ENCODE data around the gene IQSEC1.
"Not testable (repeated sequence)": the region's sequence is repeated elsewhere in the genome, so short reads cannot be mapped to it uniquely, and the experiment has no call there.

- TF ChIP-seq POLR2AphosphoS5, POLR2A, CTCF (IDR thresholded peaks at IDR 0.05): not testable (repeated sequence)
Observed at GRCh38 chr3:12878758-12879157, 194.5 kb downstream of the IQSEC1 start.

Measured in transverse colon (tissue), 4 donors.